ENCODE measurements around the gene IL13. TPM values are rescaled to one million over a fixed set of nuclear protein-coding genes. Genes with fewer than 3 reads are reported as not detected.

IL13 gene
- total RNA-seq, 1 donor from 2014 or later = not detected

GRCh38 chr5:132655821-132656773 lies 1.9 kb upstream of the IL13 start:
- DNase-seq (ENCODE audit: extremely low read depth, low read depth, low spot score) = no peak

GRCh38 chr5:132656774-132657355 lies 1.1 kb upstream of the IL13 start:
- DNase-seq (ENCODE audit: extremely low read depth, low read depth, low spot score) = no peak

- no peak for DNase-seq (ENCODE audit: extremely low read depth, low read depth, low spot score)
Observed at GRCh38 chr5:132658381-132659302, 669 bp downstream of the IL13 start.

GRCh38 chr5:132659598-132660493 lies 1.9 kb downstream of the IL13 start:
- no peak for DNase-seq (ENCODE audit: extremely low read depth, low read depth, low spot score)

- DNase-seq (ENCODE audit: extremely low read depth, low read depth, low spot score) = no peak
Observed at GRCh38 chr5:132661231-132662003, 3.4 kb downstream of the IL13 start.

GRCh38 chr5:132662004-132662401 lies 4.0 kb downstream of the IL13 start:
- no peak for DNase-seq (ENCODE audit: extremely low read depth, low read depth, low spot score)

- no peak for DNase-seq (ENCODE audit: extremely low read depth, low read depth, low spot score)
Observed at GRCh38 chr5:132662925-132663770, 5.2 kb downstream of the IL13 start.

- no peak for DNase-seq (ENCODE audit: extremely low read depth, low read depth, low spot score)
Observed at GRCh38 chr5:132663771-132664695, 6.1 kb downstream of the IL13 start.

- no peak for DNase-seq (ENCODE audit: extremely low read depth, low read depth, low spot score)
Observed at GRCh38 chr5:132664696-132665209, 6.8 kb downstream of the IL13 start.

GRCh38 chr5:132665574-132666080 lies 7.7 kb downstream of the IL13 start:
- DNase-seq (ENCODE audit: extremely low read depth, low read depth, low spot score) = no peak

GRCh38 chr5:132666310-132667123 lies 8.5 kb downstream of the IL13 start:
- no peak for DNase-seq (ENCODE audit: extremely low read depth, low read depth, low spot score)

GRCh38 chr5:132667309-132667708 lies 9.3 kb downstream of the IL13 start:
- DNase-seq (ENCODE audit: extremely low read depth, low read depth, low spot score) = no peak

GRCh38 chr5:132667761-132668705 lies 10.1 kb downstream of the IL13 start:
- DNase-seq (ENCODE audit: extremely low read depth, low read depth, low spot score) = no peak

GRCh38 chr5:132668706-132669454 lies 10.9 kb downstream of the IL13 start:
- DNase-seq (ENCODE audit: extremely low read depth, low read depth, low spot score) = no peak
